ENCODE results near the gene LYSMD2. TPM values are rescaled to one million over a fixed set of nuclear protein-coding genes. Genes with fewer than 3 reads are reported as not detected.

The LYSMD2 gene
- total and polyA plus RNA-seq, 9 of the 15 experiments (the other 6 are each of a cell fraction or from before 2014, with no cell fraction given): 4.3 to 30.3 (median 9.8) TPM

GRCh38 chr15:51702710-51703109 is 34.7 kb downstream of the LYSMD2 start (continued):
- TF ChIP-seq DACH1 (IDR thresholded peaks at IDR 0.05; ENCODE audit: partially characterized antibody) (peak; percentile 57), SMARCC2 (IDR thresholded peaks at IDR 0.05; ENCODE audit: low read depth) (peak; percentile 80; the same call in 1 of the 2 replicates), SNIP1 (IDR thresholded peaks at IDR 0.05; ENCODE audit: low read depth) (no peak), MBD2 (IDR thresholded peaks at IDR 0.05; ENCODE audit: borderline replicate concordance, low read depth) (no peak), ZNF780A (CRISPR knock-in tag; IDR thresholded peaks at IDR 0.05) (no peak), ATF1 (CRISPR knock-in tag; IDR thresholded peaks at IDR 0.05) (no peak), ATF1 (tag; IDR thresholded peaks at IDR 0.05) (0 out of 2 replicates have a peak, but pooled peaks have one; percentile 16), HMGN3 (IDR thresholded peaks at IDR 0.05; ENCODE audit: borderline replicate concordance, extremely low read depth, insufficient read length, low read depth, low read length) (no peak), L3MBTL2 (IDR thresholded peaks at IDR 0.05) (no peak), MCM7 (IDR thresholded peaks at IDR 0.05) (no peak), SRSF7 (optimal IDR thresholded peaks at IDR 0.05; ENCODE audit: low read depth, low read length) (no peak), RB1 (IDR thresholded peaks at IDR 0.05; ENCODE audit: low read depth) (no peak), HDAC3 (IDR thresholded peaks at IDR 0.05; ENCODE audit: borderline replicate concordance, partially characterized antibody) (peak; percentile 37), SMC3 (conservative IDR thresholded peaks at IDR 0.05; ENCODE audit: insufficient read depth, low read depth, low read length) (no peak), ZSCAN32 (CRISPR knock-in tag; IDR thresholded peaks at IDR 0.05) (no peak), CHD2 (IDR thresholded peaks at IDR 0.05; ENCODE audit: low read depth, low read length) (no peak), ARHGAP35 (IDR thresholded peaks at IDR 0.05; ENCODE audit: partially characterized antibody) (no peak), MTA2 (IDR thresholded peaks at IDR 0.05; ENCODE audit: low read depth) (peak; percentile 58), CBFA2T2 (conservative IDR thresholded peaks at IDR 0.05) (peak; percentile 78), TFE3 (CRISPR knock-in tag; IDR thresholded peaks at IDR 0.05) (no peak), E2F8 (IDR thresholded peaks at IDR 0.05; ENCODE audit: low read depth, partially characterized antibody) (no peak), KDM1A (IDR thresholded peaks at IDR 0.05) (peak in 1 of 2 experiments; percentile 16; a peak in 1 of 4 replicates), ZNF41 (CRISPR knock-in tag; conservative IDR thresholded peaks at IDR 0.05) (no peak), E2F4 (CRISPR knock-in tag; IDR thresholded peaks at IDR 0.05; ENCODE audit: low read depth) (no peak), MNT (conservative IDR thresholded peaks at IDR 0.05) (no peak)

Measured in K562 (cell line).